GM19328 (cell line): ENCODE results near the gene SDR42E2.
"Not testable (repeated sequence)": the region's sequence is repeated elsewhere in the genome, so short reads cannot be mapped to it uniquely, and the experiment has no call there.

Experiments used
- ATAC-seq: cut with Tn5 transposase; IDR thresholded peaks from one replicate; pipeline ENCODE4 v1.9.1; 2021; ENCODE audit warnings: mild to moderate bottlenecking, moderate library complexity; ENCODE audit not compliant: unreplicated experiment

Gene SDR42E2

GRCh38 chr16:22190776-22191531 is 28.6 kb downstream of the SDR42E2 start:
- peak; percentile 47 for ATAC-seq

GRCh38 chr16:22191532-22192260 is 29.4 kb downstream of the SDR42E2 start:
- no peak for ATAC-seq

- ATAC-seq, result no peak
Observed at GRCh38 chr16:22192261-22193062, 30.2 kb downstream of the SDR42E2 start.

- no peak for ATAC-seq
Observed at GRCh38 chr16:22193063-22193411, 30.7 kb downstream of the SDR42E2 start.

- ATAC-seq, result no peak
Observed at GRCh38 chr16:22194707-22195444, 32.6 kb downstream of the SDR42E2 start.

- ATAC-seq, result no peak
Observed at GRCh38 chr16:22195445-22195694, 33.1 kb downstream of the SDR42E2 start.

GRCh38 chr16:22195695-22196558 is 33.6 kb downstream of the SDR42E2 start:
- no peak for ATAC-seq

- not testable (repeated sequence) for ATAC-seq
Observed at GRCh38 chr16:22196559-22197168, 34.4 kb downstream of the SDR42E2 start.

- ATAC-seq, result no peak
Observed at GRCh38 chr16:22198547-22199293, 36.4 kb downstream of the SDR42E2 start.

- ATAC-seq, result no peak
Observed at GRCh38 chr16:22202261-22202637, 39.9 kb downstream of the SDR42E2 start.

- ATAC-seq, result no peak
Observed at GRCh38 chr16:22203091-22203490, 40.8 kb downstream of the SDR42E2 start.

GRCh38 chr16:22204091-22204655 is 41.9 kb downstream of the SDR42E2 start:
- ATAC-seq, result no peak

GRCh38 chr16:22205577-22206012 is 43.3 kb downstream of the SDR42E2 start:
- ATAC-seq, result no peak

- ATAC-seq, result peak; percentile 78
Observed at GRCh38 chr16:22206013-22206841, 43.9 kb downstream of the SDR42E2 start, which contains the start of gene EEF2K. Gene EEF2K, plus strand, starts transcription at chr16:22206278. Its CDS starts 19,452 bp downstream, at chr16:22225730.

GRCh38 chr16:22206842-22207714 is 44.8 kb downstream of the SDR42E2 start:
- no peak for ATAC-seq

- ATAC-seq, result no peak
Observed at GRCh38 chr16:22207715-22208360, 45.5 kb downstream of the SDR42E2 start.
